Endothelial cell (in vitro differentiated cells): ENCODE results near the gene MS4A6E. TPM values are rescaled to one million over a fixed set of nuclear protein-coding genes. Genes with fewer than 3 reads are reported as not detected.

Source experiments
- DNase-seq: peaks from one replicate; pipeline ENCODE4 v3.0.0; 2021; ENCODE audit warnings: low spot score
- H3K27ac Mint-ChIP-seq: one replicate; pipeline ENCODE4 v1.8.0; 2021; ENCODE audit warnings: mixed read lengths, inconsistent platforms; ENCODE audit not compliant: unreplicated experiment
- H3K27me3 Mint-ChIP-seq: one replicate; pipeline ENCODE4 v1.8.0; 2021; ENCODE audit warnings: mild to moderate bottlenecking, moderate library complexity, mixed read lengths, inconsistent platforms; ENCODE audit not compliant: unreplicated experiment
- H3K36me3 Mint-ChIP-seq: one replicate; pipeline ENCODE4 v1.8.0; 2021; ENCODE audit warnings: mild to moderate bottlenecking, low read depth, mixed read lengths, inconsistent platforms; ENCODE audit not compliant: unreplicated experiment
- H3K4me1 Mint-ChIP-seq: one replicate; pipeline ENCODE4 v1.8.0; 2021; ENCODE audit warnings: mild to moderate bottlenecking, mixed read lengths, inconsistent platforms; ENCODE audit not compliant: unreplicated experiment
- H3K4me3 Mint-ChIP-seq: one replicate; pipeline ENCODE4 v1.8.0; 2021; ENCODE audit warnings: mild to moderate bottlenecking, mixed read lengths, inconsistent platforms; ENCODE audit not compliant: unreplicated experiment
- H3K9me3 Mint-ChIP-seq: one replicate; pipeline ENCODE4 v1.8.0; 2021; ENCODE audit warnings: mixed read lengths, inconsistent platforms; ENCODE audit not compliant: unreplicated experiment
- CTCF ChIP-seq: fragments of 200-600 bp; sonication (generic); IDR thresholded peaks from one replicate; pipeline ENCODE4 v1.5.0; 2021; ENCODE audit warnings: antibody characterized with exemption; ENCODE audit not compliant: unreplicated experiment
- total RNA-seq: library from RNA; stranded (reverse); fragmentation: NEBNext Ultra II Directional; extraction: Animal tissue kit (Norgen Biotek cat#: 25700); gene quantifications from one replicate; pipeline ENCODE4 v1.2.1, GENCODE V29; 2021; ENCODE audit not compliant: unreplicated experiment

Gene MS4A6E
- total RNA-seq, 1 donor from 2014 or later: not detected

- Mint-ChIP-seq H3K4me1 (peaks cover 16% of the 10 kb centered on the region), H3K9me3 (no peaks in the 10 kb centered on the region), H3K4me3 (no peak overlapping the region), H3K27ac (no peak overlapping the region), H3K27me3 (no peaks in the 10 kb centered on the region), H3K36me3 (no peaks in the 10 kb centered on the region)
- no peak for DNase-seq
- TF ChIP-seq CTCF: no peak
Observed at GRCh38 chr11:60370811-60371298, 43.8 kb downstream of the MS4A6E start.

GRCh38 chr11:60371386-60371785 lies 44.3 kb downstream of the MS4A6E start:
- no peak for TF ChIP-seq CTCF
- Mint-ChIP-seq H3K4me1 (peaks cover 16% of the 10 kb centered on the region), H3K27me3 (no peaks in the 10 kb centered on the region), H3K27ac (no peak overlapping the region), H3K9me3 (no peaks in the 10 kb centered on the region), H3K36me3 (no peaks in the 10 kb centered on the region), H3K4me3 (no peak overlapping the region)
- no peak for DNase-seq

- H3K27ac Mint-ChIP-seq: no peak overlapping the region
- H3K4me1 Mint-ChIP-seq: peaks cover 16% of the 10 kb centered on the region
- no peak overlapping the region for H3K4me3 Mint-ChIP-seq
- no peaks in the 10 kb centered on the region for H3K36me3 Mint-ChIP-seq
- H3K9me3 Mint-ChIP-seq: no peaks in the 10 kb centered on the region
- DNase-seq: no peak
- no peak for TF ChIP-seq CTCF
- no peaks in the 10 kb centered on the region for H3K27me3 Mint-ChIP-seq
Observed at GRCh38 chr11:60371854-60372253, 44.8 kb downstream of the MS4A6E start.

- Mint-ChIP-seq H3K4me1 (peaks cover 16% of the 10 kb centered on the region), H3K4me3 (no peak overlapping the region), H3K9me3 (no peaks in the 10 kb centered on the region), H3K27me3 (no peaks in the 10 kb centered on the region), H3K27ac (no peak overlapping the region), H3K36me3 (no peaks in the 10 kb centered on the region)
- no peak for DNase-seq
- TF ChIP-seq CTCF: no peak
Observed at GRCh38 chr11:60372767-60373166, 45.7 kb downstream of the MS4A6E start.

GRCh38 chr11:60375316-60375715 lies 48.3 kb downstream of the MS4A6E start:
- H3K27me3 Mint-ChIP-seq: peaks cover 2% of the 10 kb centered on the region
- no peak for DNase-seq
- H3K4me1 Mint-ChIP-seq: peaks cover 21% of the 10 kb centered on the region
- no peaks in the 10 kb centered on the region for H3K36me3 Mint-ChIP-seq
- H3K27ac Mint-ChIP-seq: no peak overlapping the region
- TF ChIP-seq CTCF: no peak
- no peak overlapping the region for H3K4me3 Mint-ChIP-seq
- no peaks in the 10 kb centered on the region for H3K9me3 Mint-ChIP-seq
